ENCODE measurements around the gene MLLT3.

Gene MLLT3

GRCh38 chr9:20608582-20608981 is 13.7 kb downstream of the MLLT3 start:
- TF ChIP-seq FOXP2 (optimal IDR thresholded peaks at IDR 0.05; ENCODE audit: borderline replicate concordance, extremely low read depth, extremely low read length, insufficient read depth) (no peak), POLR2AphosphoS5 (IDR thresholded peaks at IDR 0.05; ENCODE audit: low read depth, low read length) (no peak)

DNA sequence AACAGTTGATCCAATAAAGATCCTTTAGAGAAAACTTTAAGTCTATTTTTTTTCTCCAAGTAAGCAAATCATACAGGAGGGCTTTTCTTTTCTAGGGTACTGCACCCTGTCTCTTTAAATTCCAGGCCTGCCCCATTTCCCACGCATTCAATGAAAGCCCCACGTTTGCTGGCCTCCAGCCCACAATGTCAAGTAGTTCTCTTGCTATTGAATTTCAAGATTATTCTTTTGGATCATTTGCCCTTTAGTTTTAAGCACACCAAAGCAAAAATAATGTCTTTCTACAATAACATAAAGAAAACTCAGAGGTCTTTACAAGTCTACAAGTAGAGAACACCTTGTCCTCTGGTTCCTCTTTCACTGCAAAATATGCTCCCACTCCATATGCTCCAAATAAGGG is 15.6 kb downstream of the MLLT3 start:
- TF ChIP-seq TAF1 (IDR thresholded peaks at IDR 0.05; ENCODE audit: borderline replicate concordance, insufficient read depth, low read length) = no peak
- TF ChIP-seq SIN3A (IDR thresholded peaks at IDR 0.05; ENCODE audit: borderline replicate concordance, insufficient read depth, low read length) = no peak
- no peak for TF ChIP-seq FOXP2 (optimal IDR thresholded peaks at IDR 0.05; ENCODE audit: borderline replicate concordance, extremely low read depth, extremely low read length, insufficient read depth)
- no peak for TF ChIP-seq POLR2AphosphoS5 (IDR thresholded peaks at IDR 0.05; ENCODE audit: low read depth, low read length)

- TF ChIP-seq TAF1 (IDR thresholded peaks at IDR 0.05; ENCODE audit: borderline replicate concordance, insufficient read depth, low read length) (no peak), SIN3A (IDR thresholded peaks at IDR 0.05; ENCODE audit: borderline replicate concordance, insufficient read depth, low read length) (no peak), FOXP2 (optimal IDR thresholded peaks at IDR 0.05; ENCODE audit: borderline replicate concordance, extremely low read depth, extremely low read length, insufficient read depth) (no peak), POLR2AphosphoS5 (IDR thresholded peaks at IDR 0.05; ENCODE audit: low read depth, low read length) (no peak)
- TF ChIP-seq, protein P1, sequence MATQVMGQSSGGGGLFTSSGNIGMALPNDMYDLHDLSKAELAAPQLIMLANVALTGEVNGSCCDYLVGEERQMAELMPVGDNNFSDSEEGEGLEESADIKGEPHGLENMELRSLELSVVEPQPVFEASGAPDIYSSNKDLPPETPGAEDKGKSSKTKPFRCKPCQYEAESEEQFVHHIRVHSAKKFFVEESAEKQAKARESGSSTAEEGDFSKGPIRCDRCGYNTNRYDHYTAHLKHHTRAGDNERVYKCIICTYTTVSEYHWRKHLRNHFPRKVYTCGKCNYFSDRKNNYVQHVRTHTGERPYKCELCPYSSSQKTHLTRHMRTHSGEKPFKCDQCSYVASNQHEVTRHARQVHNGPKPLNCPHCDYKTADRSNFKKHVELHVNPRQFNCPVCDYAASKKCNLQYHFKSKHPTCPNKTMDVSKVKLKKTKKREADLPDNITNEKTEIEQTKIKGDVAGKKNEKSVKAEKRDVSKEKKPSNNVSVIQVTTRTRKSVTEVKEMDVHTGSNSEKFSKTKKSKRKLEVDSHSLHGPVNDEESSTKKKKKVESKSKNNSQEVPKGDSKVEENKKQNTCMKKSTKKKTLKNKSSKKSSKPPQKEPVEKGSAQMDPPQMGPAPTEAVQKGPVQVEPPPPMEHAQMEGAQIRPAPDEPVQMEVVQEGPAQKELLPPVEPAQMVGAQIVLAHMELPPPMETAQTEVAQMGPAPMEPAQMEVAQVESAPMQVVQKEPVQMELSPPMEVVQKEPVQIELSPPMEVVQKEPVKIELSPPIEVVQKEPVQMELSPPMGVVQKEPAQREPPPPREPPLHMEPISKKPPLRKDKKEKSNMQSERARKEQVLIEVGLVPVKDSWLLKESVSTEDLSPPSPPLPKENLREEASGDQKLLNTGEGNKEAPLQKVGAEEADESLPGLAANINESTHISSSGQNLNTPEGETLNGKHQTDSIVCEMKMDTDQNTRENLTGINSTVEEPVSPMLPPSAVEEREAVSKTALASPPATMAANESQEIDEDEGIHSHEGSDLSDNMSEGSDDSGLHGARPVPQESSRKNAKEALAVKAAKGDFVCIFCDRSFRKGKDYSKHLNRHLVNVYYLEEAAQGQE (IDR thresholded peaks at IDR 0.05; ENCODE audit: insufficient read depth in 1 of 2, low read depth in 2 of 2, low read length in 2 of 2) = no peak
Measured at GRCh38 chr9:20604562-20604961, 17.7 kb downstream of the MLLT3 start.

- TF ChIP-seq TAF1 (IDR thresholded peaks at IDR 0.05; ENCODE audit: borderline replicate concordance, insufficient read depth, low read length) (no peak), SIN3A (IDR thresholded peaks at IDR 0.05; ENCODE audit: borderline replicate concordance, insufficient read depth, low read length) (no peak), FOXP2 (optimal IDR thresholded peaks at IDR 0.05; ENCODE audit: borderline replicate concordance, extremely low read depth, extremely low read length, insufficient read depth) (no peak), POLR2AphosphoS5 (IDR thresholded peaks at IDR 0.05; ENCODE audit: low read depth, low read length) (no peak)
- TF ChIP-seq, protein P1 (IDR thresholded peaks at IDR 0.05; ENCODE audit: insufficient read depth in 1 of 2, low read depth in 2 of 2, low read length in 2 of 2) = no peak
Measured at GRCh38 chr9:20603524-20604268, 18.6 kb downstream of the MLLT3 start.

DNA sequence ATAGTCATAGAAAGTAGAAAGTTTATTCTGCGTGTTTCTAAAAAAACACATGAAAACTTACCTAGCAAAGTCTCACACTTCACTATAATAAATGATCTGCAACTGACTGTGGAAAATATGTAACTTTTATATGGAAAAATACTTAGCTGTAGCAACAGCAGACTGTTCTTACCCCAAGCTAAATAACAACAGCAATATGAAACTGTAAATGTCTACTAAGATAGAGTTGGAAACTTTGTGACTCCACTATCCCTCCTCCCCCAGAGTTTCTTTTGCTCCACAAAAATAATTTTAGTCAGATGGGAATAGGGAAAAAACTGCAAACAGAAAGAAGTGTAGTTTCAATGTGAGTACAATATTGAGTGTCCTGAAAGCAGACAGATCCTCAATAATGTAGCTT is 21.0 kb downstream of the MLLT3 start:
- TF ChIP-seq POLR2AphosphoS5 (IDR thresholded peaks at IDR 0.05; ENCODE audit: low read depth, low read length) = no peak
- TF ChIP-seq, protein P1 (IDR thresholded peaks at IDR 0.05; ENCODE audit: insufficient read depth in 1 of 2, low read depth in 2 of 2, low read length in 2 of 2) = no peak
- TF ChIP-seq TAF1 (IDR thresholded peaks at IDR 0.05; ENCODE audit: borderline replicate concordance, insufficient read depth, low read length) = no peak
- TF ChIP-seq SIN3A (IDR thresholded peaks at IDR 0.05; ENCODE audit: borderline replicate concordance, insufficient read depth, low read length) = no peak
- no peak for TF ChIP-seq FOXP2 (optimal IDR thresholded peaks at IDR 0.05; ENCODE audit: borderline replicate concordance, extremely low read depth, extremely low read length, insufficient read depth)

DNA sequence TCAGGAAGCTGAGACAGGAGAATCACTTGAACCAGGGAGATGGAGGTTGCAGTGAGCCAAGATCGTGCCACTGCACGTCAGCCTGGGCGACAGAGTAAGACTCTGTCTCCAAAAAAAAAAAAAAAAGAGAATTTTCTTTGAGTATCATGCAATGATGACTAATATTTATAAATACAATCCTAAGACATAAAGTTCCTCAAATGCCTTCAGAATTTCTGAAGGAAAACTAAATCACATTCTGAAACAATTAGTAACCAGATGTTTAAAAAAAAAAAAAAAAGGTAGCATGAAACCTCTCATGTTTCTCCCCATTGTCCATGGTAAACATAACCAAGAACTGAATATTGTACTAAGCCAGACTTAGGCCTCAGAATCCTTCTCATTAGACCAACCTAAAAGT is 23.1 kb downstream of the MLLT3 start:
- TF ChIP-seq POLR2AphosphoS5 (IDR thresholded peaks at IDR 0.05; ENCODE audit: low read depth, low read length) = no peak

Measured in PFSK-1 (cell line).